Measurements from ENCODE around the gene CAMK2B. TPM values are rescaled to one million over a fixed set of nuclear protein-coding genes. Genes with fewer than 3 reads are reported as not detected.
"Not testable (repeated sequence)": the region's sequence is repeated elsewhere in the genome, so short reads cannot be mapped to it uniquely, and the experiment has no call there.

The CAMK2B gene
- polyA plus RNA-seq, 2 of the 4 experiments (the other 2 are of a cell fraction) = 0.17 TPM; not detected in 1

DNA sequence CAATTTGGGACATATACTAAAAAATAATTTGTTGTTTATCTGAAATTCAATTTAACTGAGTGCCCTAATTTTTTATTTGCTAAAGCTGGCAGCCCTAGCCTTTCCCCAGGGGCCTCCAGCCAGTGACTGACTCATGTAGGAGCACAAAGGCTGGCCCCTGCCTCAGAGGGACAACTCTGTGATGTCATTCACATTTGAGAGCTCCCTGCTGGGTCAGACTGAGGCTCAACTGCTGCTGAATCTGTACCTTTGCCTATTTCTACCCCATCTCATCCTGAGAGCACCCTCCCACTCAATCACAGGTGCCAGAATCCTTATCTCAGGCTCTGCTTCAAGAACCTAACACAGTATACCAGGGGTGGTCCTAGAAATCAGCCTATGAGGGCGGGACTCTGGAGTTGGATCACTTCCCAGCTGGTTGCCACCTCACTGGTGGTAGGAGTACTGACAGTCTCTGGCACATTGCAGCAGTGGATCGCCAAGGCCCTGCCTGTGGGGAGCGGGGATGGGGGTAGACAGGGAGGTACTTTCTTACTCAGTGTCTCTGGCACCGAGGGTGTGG, 147.7 kb downstream of the CAMK2B start:
- no peak for FAIRE-seq
- no peak for DNase-seq (ENCODE audit: low read depth in 1 of 2, low spot score in 1 of 2)
- TF ChIP-seq BHLHE40 (IDR thresholded peaks at IDR 0.05; ENCODE audit: low read depth, low read length) (no peak), RAD21 (conservative IDR thresholded peaks at IDR 0.05 in 1 of 2, IDR thresholded peaks at IDR 0.05 in 1 of 2) (no peak), TP53 (CRISPR knock-in tag; IDR thresholded peaks at IDR 0.05) (no peak), KDM1A (IDR thresholded peaks at IDR 0.05; ENCODE audit: low read depth) (no peak), ZFP36 (IDR thresholded peaks at IDR 0.05; ENCODE audit: borderline replicate concordance, partially characterized antibody) (no peak)
- ChIA-PET POLR2A (no interaction called here), CTCF (interaction anchor here (1.3 to 2.3 kb wide), 3 partner anchors 19 to 47 kb away, joined by 3 to 7 read pairs (median 4); no protein-coding TSS in a partner anchor)
- Histone ChIP-seq H3K4me2 (peak overlapping the region; percentile 10), H3K9me3 (peaks cover 6% of the 10 kb centered on the region; the same call in 1 of the 3 replicates), H3K4me3 (no peak overlapping the region), H3K27ac (peak overlapping the region in 1 of 2 experiments; percentile 42; a peak in 2 of 6 replicates), H3K4me1 (peaks cover 15% of the 10 kb centered on the region; the same call in 2 of the 3 replicates)
- peak; percentile 61 to 71; a peak in 4 of 6 replicates for ATAC-seq
- 19% methylated on average over 3 of the region's 4 CpGs for WGBS (ENCODE audit: missing lambda C conversion rate)

DNA sequence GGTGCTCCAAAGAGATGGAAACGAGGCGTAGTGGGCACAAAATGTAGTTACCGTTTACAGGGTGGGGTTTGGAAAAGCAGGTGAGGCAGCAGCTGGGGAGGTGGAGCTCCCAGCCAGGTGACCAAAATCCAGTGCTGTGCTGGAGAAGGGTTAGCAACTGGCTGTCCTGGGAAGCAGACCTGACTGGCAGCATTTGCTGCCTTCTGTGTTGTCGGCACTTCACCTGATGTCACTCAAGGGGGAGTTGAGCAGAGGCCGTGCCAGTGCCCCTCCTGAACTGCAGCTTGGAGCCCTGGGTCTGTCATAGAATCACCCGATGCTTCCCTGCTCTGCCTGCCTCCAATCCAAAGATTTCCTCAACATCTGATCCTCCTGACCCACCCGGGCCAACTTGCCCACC, 148.9 kb downstream of the CAMK2B start:
- Histone ChIP-seq H3K27ac (no peak overlapping the region), H3K4me3 (no peak overlapping the region), H3K4me2 (no peak overlapping the region), H3K9me3 (no peaks in the 10 kb centered on the region), H3K4me1 (peaks cover 15% of the 10 kb centered on the region; the same call in 2 of the 3 replicates)
- CTCF ChIA-PET = interaction anchor here (1.0 to 1.4 kb wide), 2 partner anchors 20 to 46 kb away, joined by 3 read pairs; no protein-coding TSS in a partner anchor
- FAIRE-seq = no peak
- DNase-seq (ENCODE audit: low read depth in 1 of 2, low spot score in 1 of 2) = no peak
- 65% methylated on average over 7 of the region's 7 CpGs for WGBS (ENCODE audit: missing lambda C conversion rate)
- no peak for ATAC-seq
- TF ChIP-seq HOXB5 (CRISPR knock-in tag; IDR thresholded peaks at IDR 0.05) = no peak
- no peak for TF ChIP-seq EP300 (IDR thresholded peaks at IDR 0.05)
- TF ChIP-seq PHF8 (IDR thresholded peaks at IDR 0.05; ENCODE audit: borderline replicate concordance, low read depth) = no peak
- POLR2A ChIA-PET = no interaction called here

DNA sequence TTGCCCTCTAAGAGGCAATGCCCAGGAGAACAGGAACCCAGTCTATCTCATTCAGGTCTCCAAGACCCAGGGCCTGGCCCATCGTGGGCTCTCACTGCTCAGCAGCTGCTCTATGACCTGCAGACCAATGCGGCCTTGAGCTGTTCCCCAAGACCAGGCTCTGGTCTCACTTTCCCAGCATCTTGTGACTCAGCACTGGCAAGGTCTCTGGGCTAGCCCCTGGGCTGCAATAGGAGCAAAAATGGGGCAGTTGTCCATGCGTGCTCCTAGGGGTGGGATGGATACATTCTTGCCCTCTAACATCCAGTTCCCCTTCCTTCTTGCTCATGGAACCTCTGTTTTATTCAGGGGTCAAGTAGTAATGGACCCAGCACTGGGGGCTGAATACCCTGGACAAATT, 149.7 kb downstream of the CAMK2B start:
- FAIRE-seq = no peak
- POLR2A ChIA-PET = no interaction called here

DNA sequence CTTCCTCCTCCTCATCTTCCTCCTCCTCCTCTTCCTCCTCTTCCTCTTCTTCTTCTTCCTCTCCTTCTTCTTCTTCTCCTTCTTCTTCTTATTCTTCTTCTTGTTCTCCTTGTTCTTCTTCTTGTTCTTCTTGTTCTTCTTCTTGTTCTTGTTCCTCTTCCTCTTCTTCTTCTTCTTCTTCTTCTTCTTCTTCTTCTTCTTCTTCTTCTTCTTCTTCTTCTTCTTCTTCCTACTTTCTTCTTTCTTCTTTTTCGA, 150.8 kb downstream of the CAMK2B start:
- H3K9me3 ChIP-seq; DNase-seq (ENCODE audit: low read depth in 1 of 2, low spot score in 1 of 2); H3K4me3 ChIP-seq; ATAC-seq; FAIRE-seq; POLR2A ChIA-PET; H3K27ac ChIP-seq; H3K4me2 ChIP-seq: not testable (repeated sequence)
- CTCF ChIA-PET = interaction anchor here (0.6 to 0.7 kb wide), 2 partner anchors 34 to 673 kb away, joined by 3 read pairs; partner anchors contain the start of gene H2AZ2
- WGBS (ENCODE audit: missing lambda C conversion rate) = 0% methylated on average over 1 of the region's 1 CpG
- peaks cover 15% of the 10 kb centered on the region; the same call in 2 of the 3 replicates for H3K4me1 ChIP-seq

More for the DNA sequence above, 149.7 kb downstream of the CAMK2B start:
- CTCF ChIA-PET = interaction anchor here (1.0 kb wide), 1 partner anchor 21 kb away, joined by 3 read pairs; no protein-coding TSS in a partner anchor
- DNase-seq (ENCODE audit: low read depth in 1 of 2, low spot score in 1 of 2) = no peak
- ATAC-seq = no peak
- H3K4me1 ChIP-seq = peaks cover 15% of the 10 kb centered on the region; the same call in 2 of the 3 replicates
- TF ChIP-seq NR3C1 (IDR thresholded peaks at IDR 0.05) (no peak), CBX8 (IDR thresholded peaks at IDR 0.05) (no peak), CEBPB (IDR thresholded peaks at IDR 0.05) (no peak), ZFP36 (IDR thresholded peaks at IDR 0.05; ENCODE audit: borderline replicate concordance, partially characterized antibody) (no peak), CBX2 (IDR thresholded peaks at IDR 0.05; ENCODE audit: borderline replicate concordance, low read depth) (no peak), PHF8 (IDR thresholded peaks at IDR 0.05; ENCODE audit: borderline replicate concordance, low read depth) (no peak), EP300 (IDR thresholded peaks at IDR 0.05) (no peak), EHMT2 (IDR thresholded peaks at IDR 0.05; ENCODE audit: low read depth) (no peak), FOSB (CRISPR knock-in tag; IDR thresholded peaks at IDR 0.05) (no peak), CHD2 (IDR thresholded peaks at IDR 0.05; ENCODE audit: low read length, partially characterized antibody) (no peak), BHLHE40 (IDR thresholded peaks at IDR 0.05; ENCODE audit: low read depth, low read length) (no peak), ZSCAN20 (CRISPR knock-in tag; IDR thresholded peaks at IDR 0.05) (no peak), JUNB (IDR thresholded peaks at IDR 0.05) (no peak), HOXB5 (CRISPR knock-in tag; IDR thresholded peaks at IDR 0.05) (no peak), HOXB13 (CRISPR knock-in tag; IDR thresholded peaks at IDR 0.05; ENCODE audit: low read depth) (no peak)
- TF ChIP-seq, protein P1, sequence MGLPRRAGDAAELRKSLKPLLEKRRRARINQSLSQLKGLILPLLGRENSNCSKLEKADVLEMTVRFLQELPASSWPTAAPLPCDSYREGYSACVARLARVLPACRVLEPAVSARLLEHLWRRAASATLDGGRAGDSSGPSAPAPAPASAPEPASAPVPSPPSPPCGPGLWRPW (IDR thresholded peaks at IDR 0.05) = no peak
- TF ChIP-seq, protein P2, sequence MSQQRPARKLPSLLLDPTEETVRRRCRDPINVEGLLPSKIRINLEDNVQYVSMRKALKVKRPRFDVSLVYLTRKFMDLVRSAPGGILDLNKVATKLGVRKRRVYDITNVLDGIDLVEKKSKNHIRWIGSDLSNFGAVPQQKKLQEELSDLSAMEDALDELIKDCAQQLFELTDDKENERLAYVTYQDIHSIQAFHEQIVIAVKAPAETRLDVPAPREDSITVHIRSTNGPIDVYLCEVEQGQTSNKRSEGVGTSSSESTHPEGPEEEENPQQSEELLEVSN (IDR thresholded peaks at IDR 0.05; ENCODE audit: borderline replicate concordance, low read depth) = no peak
- TF ChIP-seq, protein P3, sequence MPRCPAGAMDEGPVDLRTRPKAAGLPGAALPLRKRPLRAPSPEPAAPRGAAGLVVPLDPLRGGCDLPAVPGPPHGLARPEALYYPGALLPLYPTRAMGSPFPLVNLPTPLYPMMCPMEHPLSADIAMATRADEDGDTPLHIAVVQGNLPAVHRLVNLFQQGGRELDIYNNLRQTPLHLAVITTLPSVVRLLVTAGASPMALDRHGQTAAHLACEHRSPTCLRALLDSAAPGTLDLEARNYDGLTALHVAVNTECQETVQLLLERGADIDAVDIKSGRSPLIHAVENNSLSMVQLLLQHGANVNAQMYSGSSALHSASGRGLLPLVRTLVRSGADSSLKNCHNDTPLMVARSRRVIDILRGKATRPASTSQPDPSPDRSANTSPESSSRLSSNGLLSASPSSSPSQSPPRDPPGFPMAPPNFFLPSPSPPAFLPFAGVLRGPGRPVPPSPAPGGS (IDR thresholded peaks at IDR 0.05) = no peak
- TF ChIP-seq, protein P4, sequence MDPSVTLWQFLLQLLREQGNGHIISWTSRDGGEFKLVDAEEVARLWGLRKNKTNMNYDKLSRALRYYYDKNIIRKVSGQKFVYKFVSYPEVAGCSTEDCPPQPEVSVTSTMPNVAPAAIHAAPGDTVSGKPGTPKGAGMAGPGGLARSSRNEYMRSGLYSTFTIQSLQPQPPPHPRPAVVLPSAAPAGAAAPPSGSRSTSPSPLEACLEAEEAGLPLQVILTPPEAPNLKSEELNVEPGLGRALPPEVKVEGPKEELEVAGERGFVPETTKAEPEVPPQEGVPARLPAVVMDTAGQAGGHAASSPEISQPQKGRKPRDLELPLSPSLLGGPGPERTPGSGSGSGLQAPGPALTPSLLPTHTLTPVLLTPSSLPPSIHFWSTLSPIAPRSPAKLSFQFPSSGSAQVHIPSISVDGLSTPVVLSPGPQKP (IDR thresholded peaks at IDR 0.05; ENCODE audit: low read depth, low read length) = no peak
- no peak overlapping the region for H3K4me3 ChIP-seq
- 26% methylated on average over 3 of the region's 3 CpGs for WGBS (ENCODE audit: missing lambda C conversion rate)
- H3K27ac ChIP-seq = no peak overlapping the region
- H3K9me3 ChIP-seq = no peaks in the 10 kb centered on the region
- H3K4me2 ChIP-seq = no peak overlapping the region
